Suppressor macrophage treated with lipopolysaccharide for 1 hour (primary cell): ENCODE data around the gene CHPF.

Source experiments
- DNase-seq, 3 donors: peaks; one replicate each; pipeline ENCODE4 v3.0.0-alpha.2; 2020 to 2022

CHPF gene

GRCh38 chr2:219495531-219496122 is 48.0 kb downstream of the CHPF start:
- peak; percentile 72 to 86 (median 76) for DNase-seq

DNA sequence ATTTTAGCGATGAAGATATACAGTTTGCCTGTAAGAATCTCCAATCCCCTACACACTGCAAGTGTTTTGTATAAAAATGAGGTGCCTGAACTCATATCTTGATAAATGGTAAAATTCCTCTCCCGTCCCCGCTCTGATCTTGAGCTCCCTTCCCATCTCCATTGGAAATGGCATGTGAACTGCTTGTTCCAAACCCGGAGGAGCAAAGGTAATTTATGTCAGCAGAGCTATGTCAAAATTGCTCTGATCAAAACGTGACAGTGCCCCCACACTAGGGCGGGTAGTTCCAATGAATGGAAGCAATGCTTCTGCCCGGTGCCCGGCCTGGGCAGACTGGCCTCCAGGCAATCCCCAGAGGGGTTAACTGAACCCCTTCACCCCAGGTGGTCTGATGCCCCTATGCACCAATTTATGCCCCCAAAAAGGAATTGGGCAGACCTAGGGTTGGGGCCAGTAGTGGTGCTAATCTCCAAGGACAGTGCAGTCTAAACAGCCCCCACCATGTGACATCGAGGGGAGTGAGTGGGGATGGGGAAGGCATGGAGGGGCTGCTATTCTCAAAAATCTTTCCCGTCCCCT is 48.6 kb downstream of the CHPF start:
- DNase-seq = no peak

- no peak for DNase-seq
These were observed 50.5 kb downstream of the CHPF start for GRCh38 chr2:219493086-219493485.

GRCh38 chr2:219492575-219492974 is 51.0 kb downstream of the CHPF start:
- DNase-seq = no peak

DNA sequence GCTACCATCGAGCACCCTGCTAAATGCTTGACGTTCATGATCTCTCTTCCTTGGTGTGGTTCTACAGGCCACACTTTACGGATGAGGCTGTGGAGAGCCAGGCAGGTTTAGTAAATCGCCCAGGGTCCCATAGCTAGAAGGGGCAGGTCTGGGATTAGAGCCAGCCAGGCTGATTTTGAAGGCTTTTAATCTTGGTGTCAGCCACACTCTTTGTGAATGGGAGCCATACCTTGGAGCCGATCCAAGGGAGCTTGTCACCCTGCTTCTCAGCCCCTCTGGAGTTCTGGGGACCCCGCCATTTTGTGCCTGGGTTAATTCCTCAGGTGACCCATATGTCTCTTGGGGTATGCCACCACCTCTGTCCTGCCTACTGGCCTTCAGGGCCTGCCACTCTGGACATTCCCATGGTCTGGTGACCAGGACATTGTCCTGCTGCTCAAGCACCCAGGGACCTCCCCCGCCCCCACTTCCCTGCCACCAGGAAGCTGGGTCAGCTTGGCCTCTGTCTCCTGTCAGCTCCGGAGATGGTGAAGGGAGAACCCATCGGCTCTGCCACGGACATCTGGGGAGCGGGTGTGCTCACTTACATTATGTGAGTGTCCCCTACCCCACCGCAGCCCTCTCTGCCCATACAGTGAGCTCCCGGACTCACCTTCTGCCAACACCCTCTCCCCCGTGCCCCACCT is 52.2 kb downstream of the CHPF start:
- DNase-seq = peak in 1 of 3 donors; percentile 60

- DNase-seq = no peak
These were observed 52.9 kb downstream of the CHPF start for GRCh38 chr2:219490600-219491130.

- no peak for DNase-seq
These were observed 53.4 kb downstream of the CHPF start for GRCh38 chr2:219490186-219490585.

DNA sequence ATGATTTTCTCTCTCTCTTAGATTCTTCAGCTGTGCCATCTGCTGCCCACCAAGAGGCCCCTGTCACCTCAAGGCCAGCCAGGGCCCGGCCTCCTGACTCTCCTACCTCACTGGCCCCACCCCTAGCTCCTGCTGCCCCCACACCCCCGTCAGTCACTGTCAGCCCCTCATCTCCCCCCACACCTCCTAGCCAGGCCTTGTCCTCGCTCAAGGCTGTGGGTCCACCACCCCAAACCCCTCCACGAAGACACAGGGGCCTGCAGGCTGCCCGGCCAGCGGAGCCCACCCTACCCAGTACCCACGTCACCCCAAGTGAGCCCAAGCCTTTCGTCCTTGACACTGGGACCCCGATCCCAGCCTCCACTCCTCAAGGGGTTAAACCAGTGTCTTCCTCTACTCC is 54.3 kb downstream of the CHPF start:
- DNase-seq = no peak
